Mucosa of gallbladder (tissue), 1 donor: ENCODE results near the gene C1orf141. TPM values are rescaled to one million over a fixed set of nuclear protein-coding genes. Genes with fewer than 3 reads are reported as not detected.
"Not testable (repeated sequence)": the region's sequence is repeated elsewhere in the genome, so short reads cannot be mapped to it uniquely, and the experiment has no call there.

ENCODE experiments used
- DNase-seq: peaks from one replicate; pipeline ENCODE4 v3.0.0-alpha.2; 2020; ENCODE audit warnings: low spot score
- total RNA-seq: library from RNA; stranded (reverse); gene quantifications from one replicate; pipeline ENCODE4 v1.2.1, GENCODE V29; 2021
- donor health status: DM: no; HTN: no; CAD: no.

C1orf141 gene
- total RNA-seq, 1 donor from 2014 or later: not detected

GRCh38 chr1:67088440-67088839 is 46.3 kb downstream of the C1orf141 start:
- DNase-seq: no peak

GRCh38 chr1:67085326-67085725 is 49.4 kb downstream of the C1orf141 start:
- DNase-seq: no peak

DNA sequence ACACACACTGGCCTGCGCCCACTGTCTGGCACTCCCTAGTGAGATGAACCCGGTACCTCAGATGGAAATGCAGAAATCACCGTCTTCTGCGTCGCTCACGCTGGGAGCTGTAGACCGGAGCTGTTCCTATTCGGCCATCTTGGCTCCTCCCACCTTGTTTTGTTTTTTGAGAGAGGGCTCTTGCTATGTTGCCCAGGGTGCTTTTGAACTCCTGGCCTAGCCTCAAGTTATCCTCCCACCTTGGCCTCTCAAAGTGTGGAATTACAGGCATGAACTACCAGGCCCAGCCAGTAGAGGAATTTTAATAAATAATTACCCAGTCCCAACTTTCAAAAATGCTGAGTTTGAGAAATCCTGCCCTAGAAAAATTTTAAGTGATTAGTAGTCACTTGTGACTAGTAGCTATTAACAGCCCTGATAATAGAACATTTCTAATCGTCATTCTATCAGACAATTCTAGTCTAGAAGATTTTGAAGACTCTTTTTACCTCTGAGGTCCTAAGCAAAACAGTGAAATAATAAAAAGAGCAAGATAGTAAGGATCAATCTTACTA is 49.9 kb downstream of the C1orf141 start:
- no peak for DNase-seq

GRCh38 chr1:67078291-67078690 is 56.5 kb downstream of the C1orf141 start:
- DNase-seq: no peak

DNA sequence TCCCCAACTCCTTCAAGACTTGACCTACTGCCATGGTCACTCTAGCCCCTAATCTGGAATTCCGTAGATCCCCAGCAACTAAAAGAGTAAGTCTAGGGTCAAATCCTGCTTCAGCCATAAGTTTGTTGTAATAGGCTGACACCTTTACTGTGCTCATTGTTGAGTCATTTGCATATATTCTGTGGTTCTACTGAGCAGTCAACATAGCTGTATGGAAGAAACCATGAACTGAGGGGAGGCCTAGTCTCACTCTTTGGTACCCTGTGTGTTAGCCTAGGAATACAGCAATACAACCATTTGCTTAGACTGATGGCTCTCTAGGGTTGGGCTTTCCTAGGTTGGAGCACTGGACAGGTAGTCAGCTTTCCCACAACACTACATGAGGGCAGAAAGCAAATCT is 57.2 kb downstream of the C1orf141 start:
- no peak for DNase-seq

DNA sequence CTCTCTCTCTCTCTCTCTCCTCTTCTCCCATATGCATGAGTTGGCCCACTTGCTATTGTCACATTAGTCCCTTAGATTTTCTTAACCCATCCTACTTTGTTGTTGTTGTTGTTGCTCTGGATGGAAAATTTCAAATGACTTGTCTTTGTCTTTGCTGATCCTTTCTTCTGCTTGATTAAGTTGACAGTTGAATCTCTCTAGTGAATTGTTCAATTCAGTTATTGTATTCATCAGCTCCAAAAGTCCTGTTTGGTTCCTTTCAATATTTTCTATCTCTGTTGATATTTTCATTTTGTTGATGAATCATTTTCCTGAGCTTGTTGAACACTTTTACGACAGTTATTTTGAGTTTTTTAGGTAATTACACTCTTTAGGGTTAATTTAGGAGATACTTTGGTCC is 62.0 kb downstream of the C1orf141 start:
- no peak for DNase-seq

DNA sequence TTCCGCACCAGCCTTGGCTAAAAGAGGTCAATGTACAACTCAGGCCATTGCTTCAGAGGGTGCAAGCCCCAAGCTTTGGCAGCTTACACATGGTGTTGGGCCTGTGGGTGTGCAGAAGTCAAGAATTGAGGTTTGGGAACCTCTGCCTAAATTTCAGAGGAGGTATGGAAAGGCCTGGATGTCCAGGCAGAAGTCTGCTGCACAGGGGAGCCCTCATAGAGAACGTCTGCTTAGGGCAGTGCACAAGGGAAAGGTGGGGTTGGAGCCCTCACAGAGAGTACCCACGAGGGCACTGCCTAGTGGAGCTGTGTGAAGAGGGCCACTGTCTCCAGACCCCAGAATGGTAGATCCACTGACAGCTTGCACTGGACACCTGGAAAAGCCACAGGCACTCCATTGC is 67.1 kb downstream of the C1orf141 start:
- not testable (repeated sequence) for DNase-seq

- DNase-seq: no peak
These were observed 72.4 kb downstream of the C1orf141 start for GRCh38 chr1:67062412-67062811.

DNA sequence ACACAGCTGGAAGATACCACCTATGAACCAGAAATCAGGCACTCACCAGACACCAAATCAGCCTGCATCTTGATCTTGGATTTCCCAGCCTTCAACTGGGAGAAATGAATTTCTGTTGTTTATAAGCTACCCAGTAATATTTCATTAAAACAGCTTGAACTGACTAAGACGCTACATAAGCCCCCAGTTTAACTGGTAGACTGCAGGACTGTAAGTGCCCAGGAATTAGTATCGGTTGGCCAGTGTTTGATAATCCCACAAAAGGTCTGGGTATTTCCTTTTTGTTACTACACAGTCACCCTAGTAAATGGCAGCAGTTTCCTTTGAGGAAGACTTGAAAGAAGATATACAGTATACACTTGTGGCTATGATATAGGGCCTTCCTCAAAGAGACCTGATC is 73.5 kb downstream of the C1orf141 start:
- no peak for DNase-seq

DNA sequence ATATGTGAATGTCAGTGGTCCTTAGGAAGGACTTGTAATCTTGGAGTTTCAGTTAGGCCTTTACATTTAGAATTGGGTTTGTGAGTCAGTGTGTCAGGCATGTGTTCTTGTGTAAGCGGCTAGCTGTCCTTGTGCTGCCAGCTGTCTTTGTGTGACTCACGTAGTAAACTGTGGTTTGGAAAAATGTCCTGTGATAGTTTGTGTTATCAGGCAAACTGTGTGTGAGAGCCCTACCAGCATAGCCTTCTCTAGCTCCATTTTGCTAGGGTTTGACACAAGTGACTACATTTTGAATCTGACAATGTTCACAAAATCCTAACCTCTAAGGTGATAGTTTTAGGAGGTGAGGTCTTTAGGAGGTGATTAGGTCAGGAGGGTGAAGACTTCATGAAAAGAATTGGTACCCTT is 74.0 kb downstream of the C1orf141 start:
- peak; percentile 25 for DNase-seq

- DNase-seq: no peak
These were observed 75.4 kb downstream of the C1orf141 start for GRCh38 chr1:67059346-67059745.

GRCh38 chr1:67058761-67059160 is 76.0 kb downstream of the C1orf141 start:
- DNase-seq: no peak

- no peak for DNase-seq
These were observed 76.5 kb downstream of the C1orf141 start for GRCh38 chr1:67058242-67058641.

DNA sequence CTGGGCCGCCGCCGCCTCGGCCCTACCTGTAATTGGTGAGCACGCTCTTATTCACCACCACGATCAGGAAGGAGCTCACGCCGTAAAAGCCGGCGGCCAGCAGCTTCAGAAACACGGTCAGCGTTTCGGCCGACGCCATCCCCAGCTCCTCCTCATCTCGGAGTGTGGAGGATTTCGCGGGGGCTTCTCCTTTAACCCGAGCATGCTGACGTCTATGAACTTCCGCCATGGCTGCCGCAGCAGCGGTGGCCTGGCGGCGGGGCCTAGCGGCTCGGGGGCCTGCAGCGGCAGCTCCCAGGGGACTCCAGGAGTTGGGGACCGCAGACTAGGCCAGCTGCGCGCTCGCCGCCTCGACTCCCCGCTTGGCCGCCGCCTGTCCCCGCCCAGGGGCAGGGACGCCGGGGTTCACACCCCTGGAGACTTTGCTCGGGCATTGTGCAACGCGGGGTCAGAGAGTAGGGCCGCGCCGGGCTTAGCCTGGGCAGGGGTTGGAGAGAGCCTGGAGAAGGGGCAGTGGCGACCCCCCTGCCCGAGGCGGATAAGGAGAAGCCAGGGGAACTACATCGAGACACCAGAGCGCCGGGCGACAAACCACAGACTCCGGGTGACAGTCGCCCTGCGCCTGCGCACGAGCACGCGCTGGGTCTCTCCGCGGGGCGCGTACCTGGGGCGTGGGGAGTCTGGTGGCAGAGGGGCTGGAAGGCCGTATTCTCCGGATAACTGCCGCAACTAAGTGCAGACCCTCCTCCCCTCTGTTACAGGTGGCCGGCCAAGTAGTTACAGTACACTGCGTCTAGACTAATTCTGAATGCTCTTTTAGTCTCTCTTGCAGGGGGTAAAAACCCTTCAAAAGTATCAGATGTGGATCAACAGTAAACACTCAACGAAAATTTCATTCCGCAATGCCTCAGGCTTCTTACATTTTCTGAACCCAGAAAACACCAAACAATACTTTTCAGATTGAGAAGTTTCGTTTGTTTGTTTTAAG is 80.7 kb downstream of the C1orf141 start, which contains the start of gene SLC35D1:
Gene SLC35D1, minus strand, starts transcription at position 364 of the 988 bp plus-strand sequence. Its CDS starts 135 bp downstream, at position 229.
- peak; percentile 60 for DNase-seq

DNA sequence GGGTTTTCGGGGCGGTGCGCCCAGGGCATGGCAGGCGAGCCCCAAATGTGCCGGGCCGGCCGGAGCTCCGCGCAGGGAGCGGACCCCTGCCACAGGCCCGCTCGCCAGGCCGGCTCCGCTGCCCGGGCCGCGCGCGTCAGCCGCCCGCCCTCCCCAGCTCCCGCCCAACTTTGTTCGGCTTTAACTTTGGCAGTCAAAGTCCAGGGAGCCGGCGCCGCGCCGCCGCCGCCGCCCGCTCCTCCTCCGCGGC is 81.3 kb downstream of the C1orf141 start:
- no peak for DNase-seq

DNA sequence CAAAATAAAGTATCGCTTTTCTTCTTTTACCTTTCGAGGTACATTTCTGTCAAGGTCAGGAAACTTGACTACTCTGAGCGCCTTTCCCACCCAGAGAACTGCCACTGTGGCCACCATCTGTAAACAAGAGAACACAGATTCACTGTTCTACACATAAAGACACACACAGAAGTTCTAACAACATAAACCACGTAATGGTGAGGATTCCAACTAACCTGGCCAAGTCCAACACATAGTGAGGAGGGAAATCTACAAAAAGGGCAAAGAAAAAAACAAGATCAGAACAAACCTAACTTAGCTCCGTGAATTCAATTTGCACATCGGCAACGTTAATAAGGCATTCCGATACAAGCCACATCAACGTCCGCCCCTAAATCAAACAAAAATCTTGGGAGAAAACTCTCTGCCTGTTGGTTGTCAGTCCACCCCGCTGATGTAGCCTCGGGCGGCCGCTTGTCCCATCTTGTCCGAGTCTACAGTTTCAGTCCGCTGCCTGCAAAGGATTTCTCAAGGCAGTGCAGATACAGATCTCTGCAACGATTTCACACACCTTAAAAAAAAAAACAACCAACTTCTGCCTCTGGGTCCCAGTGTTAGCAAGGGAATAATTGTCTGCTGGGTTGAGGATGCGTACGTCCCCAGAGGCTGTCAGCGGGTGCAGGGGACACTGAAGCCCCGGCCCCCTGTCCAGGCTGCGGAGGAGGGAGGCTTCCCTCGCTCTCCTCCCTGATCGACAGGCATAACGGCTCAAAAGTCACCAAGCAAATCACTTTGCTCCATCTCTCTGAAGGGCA is 81.8 kb downstream of the C1orf141 start:
- DNase-seq: no peak

- no peak for DNase-seq
These were observed 83.6 kb downstream of the C1orf141 start for GRCh38 chr1:67051196-67051595.

GRCh38 chr1:67044631-67045270 is 90.0 kb downstream of the C1orf141 start:
- DNase-seq: no peak

DNA sequence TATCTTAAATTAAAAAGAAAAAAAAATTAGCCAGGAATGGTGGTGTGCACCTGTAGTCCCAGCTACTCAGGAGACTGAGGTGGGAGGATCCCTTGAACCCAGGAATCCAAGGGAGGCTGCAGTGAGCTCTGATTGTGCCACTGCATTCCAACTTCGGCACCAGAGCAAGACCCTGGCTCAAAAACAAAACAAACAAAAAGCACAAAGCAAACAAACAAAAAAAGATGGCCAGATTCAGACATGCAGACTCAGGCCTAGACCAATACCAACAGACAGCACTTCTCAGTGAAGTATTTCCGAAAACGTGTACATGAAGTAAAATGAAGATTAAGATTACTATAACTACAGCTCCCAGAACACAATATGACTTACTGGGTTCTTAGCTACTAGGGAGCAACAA is 91.4 kb downstream of the C1orf141 start:
- DNase-seq: no peak
